Gastroesophageal sphincter (tissue), 3 donors: Measurements from ENCODE around the gene AP4E1.

Source experiments
- EP300 ChIP-seq: sonication (generic); formaldehyde crosslinking; IDR thresholded peaks from one replicate; pipeline ENCODE4 v1.6.1; 2017; ENCODE audit warnings: antibody characterized with exemption, mild to moderate bottlenecking
- POLR2A ChIP-seq, 2 donors: fragments of 450-650 bp; IDR thresholded peaks; one replicate each; pipeline ENCODE4 v1.6.1; 2017; ENCODE audit warnings: antibody characterized with exemption in 2 of 2, mild to moderate bottlenecking in 2 of 2, moderate library complexity in 1 of 2
- POLR2AphosphoS5 ChIP-seq: sonication (generic); formaldehyde crosslinking; IDR thresholded peaks from one replicate; pipeline ENCODE4 v1.6.1; 2017; ENCODE audit warnings: antibody characterized with exemption
- TF ChIP-seq, protein P1 (sequence below), 4 experiments: fragments of 200-600 bp in 2 of 4; fragments of 450-650 bp in 2 of 4; sonication (generic) in 1 of 4; IDR thresholded peaks; one replicate each; pipeline ENCODE4 v1.5.1; 2017 to 2019; ENCODE audit warnings: antibody characterized with exemption in 4 of 4, mild to moderate bottlenecking in 2 of 4, moderate library complexity in 2 of 4

GRCh38 chr15:50907601-50908208, 778 bp upstream of the AP4E1 start:
- TF ChIP-seq POLR2A (IDR thresholded peaks at IDR 0.05) (no peak), POLR2AphosphoS5 (no peak), EP300 (no peak)
- TF ChIP-seq, protein P1, sequence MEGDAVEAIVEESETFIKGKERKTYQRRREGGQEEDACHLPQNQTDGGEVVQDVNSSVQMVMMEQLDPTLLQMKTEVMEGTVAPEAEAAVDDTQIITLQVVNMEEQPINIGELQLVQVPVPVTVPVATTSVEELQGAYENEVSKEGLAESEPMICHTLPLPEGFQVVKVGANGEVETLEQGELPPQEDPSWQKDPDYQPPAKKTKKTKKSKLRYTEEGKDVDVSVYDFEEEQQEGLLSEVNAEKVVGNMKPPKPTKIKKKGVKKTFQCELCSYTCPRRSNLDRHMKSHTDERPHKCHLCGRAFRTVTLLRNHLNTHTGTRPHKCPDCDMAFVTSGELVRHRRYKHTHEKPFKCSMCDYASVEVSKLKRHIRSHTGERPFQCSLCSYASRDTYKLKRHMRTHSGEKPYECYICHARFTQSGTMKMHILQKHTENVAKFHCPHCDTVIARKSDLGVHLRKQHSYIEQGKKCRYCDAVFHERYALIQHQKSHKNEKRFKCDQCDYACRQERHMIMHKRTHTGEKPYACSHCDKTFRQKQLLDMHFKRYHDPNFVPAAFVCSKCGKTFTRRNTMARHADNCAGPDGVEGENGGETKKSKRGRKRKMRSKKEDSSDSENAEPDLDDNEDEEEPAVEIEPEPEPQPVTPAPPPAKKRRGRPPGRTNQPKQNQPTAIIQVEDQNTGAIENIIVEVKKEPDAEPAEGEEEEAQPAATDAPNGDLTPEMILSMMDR (IDR thresholded peaks at IDR 0.05): no peak
